CD4-positive, alpha-beta T cell treated with Interleukin-21 for 1 hour (primary cell): Measurements from ENCODE around the gene TBL1Y.

Experiments used
- DNase-seq: peaks from one replicate; pipeline ENCODE4 v3.0.0-alpha.2; 2020

TBL1Y gene

DNA sequence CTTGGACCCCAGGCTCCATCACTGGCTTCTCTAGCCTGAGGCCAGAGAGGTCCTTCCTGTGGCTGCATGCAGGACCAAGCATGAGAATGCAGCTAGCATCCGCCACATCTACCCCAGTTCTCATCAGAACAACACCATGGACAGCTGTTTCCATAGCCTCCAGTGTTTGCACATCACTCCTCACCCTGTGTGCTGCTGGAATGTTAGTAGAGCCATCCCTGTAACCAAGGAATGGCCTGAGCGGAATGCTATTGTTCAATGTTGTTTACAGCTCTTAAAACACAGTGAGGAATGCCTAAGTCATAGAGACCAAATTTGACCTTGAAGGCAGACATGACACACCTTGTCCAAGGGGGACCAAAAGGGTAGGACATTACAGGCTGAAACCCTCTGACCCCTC lies 183.9 kb downstream of the TBL1Y start:
- no peak for DNase-seq

DNA sequence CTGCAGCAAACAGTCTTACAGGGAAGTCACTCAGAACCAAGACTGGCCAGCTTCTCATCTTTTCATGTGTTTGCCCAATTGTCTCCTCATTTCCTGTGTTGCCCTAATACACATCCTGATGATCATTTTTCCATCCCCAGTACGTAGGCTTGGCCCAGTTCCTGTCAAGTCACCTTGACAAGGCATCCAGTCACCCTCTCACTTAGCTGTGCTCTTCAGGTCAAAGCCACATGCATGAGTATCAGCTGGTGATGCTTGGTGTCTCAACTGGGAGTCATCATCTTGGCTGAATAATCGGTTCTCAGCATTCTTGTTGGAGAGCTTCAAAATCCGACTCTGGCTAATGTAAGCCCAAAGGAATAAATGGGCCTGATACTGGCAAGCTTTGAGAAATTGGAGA lies 186.5 kb downstream of the TBL1Y start:
- no peak for DNase-seq

- DNase-seq, result peak; percentile 20
Measured at GRCh38 chrY:7099742-7100141, 189.2 kb downstream of the TBL1Y start.

- DNase-seq, result no peak
Measured at GRCh38 chrY:7102680-7103079, 192.2 kb downstream of the TBL1Y start.

- DNase-seq, result no peak
Measured at GRCh38 chrY:7107179-7107578, 196.7 kb downstream of the TBL1Y start.

GRCh38 chrY:7110086-7110485 lies 199.6 kb downstream of the TBL1Y start:
- no peak for DNase-seq

- DNase-seq, result no peak
Measured at GRCh38 chrY:7115871-7116270, 205.4 kb downstream of the TBL1Y start.

DNA sequence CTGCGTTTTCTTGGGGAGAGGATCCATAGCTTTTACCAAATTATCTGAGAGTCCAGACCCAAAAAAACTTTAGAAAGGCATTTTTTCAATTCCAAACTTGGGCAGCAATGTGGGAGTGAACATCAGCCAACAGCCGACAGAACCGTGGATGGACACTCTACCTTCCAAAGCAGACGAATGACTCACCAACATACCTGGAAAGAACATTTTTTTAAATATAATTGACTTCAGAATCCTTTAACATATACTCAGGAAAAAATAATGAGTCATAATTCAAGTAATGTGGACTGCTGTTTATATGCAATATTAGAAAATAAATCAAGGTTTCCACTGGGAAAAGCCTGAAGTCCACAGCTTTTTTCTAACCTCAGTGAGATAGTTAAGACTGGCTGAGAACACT lies 211.7 kb downstream of the TBL1Y start:
- DNase-seq, result no peak

GRCh38 chrY:7125136-7126056 lies 214.9 kb downstream of the TBL1Y start:
- no peak for DNase-seq

DNA sequence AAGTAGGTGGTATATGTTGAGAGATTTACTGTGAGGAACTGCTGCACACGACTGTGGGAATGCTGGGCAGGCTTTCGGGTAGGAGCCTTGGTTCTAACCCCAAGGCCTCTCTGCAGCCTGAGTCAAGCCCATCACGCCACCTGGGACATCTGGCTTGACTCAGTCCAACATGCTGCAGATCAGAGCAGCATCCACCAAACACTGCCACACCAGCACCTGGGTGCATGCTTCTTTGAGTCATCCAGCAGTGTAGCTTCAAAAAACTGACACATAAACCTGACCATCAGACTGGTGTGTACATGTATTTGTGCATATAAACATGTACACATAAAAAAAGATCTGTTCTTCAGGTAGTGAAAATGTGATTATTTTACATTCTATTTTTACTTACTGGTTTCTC lies 217.7 kb downstream of the TBL1Y start:
- DNase-seq, result no peak
